H1 (cell line): ENCODE measurements around the gene TSKS. TPM values are rescaled to one million over a fixed set of nuclear protein-coding genes. Genes with fewer than 3 reads are reported as not detected.
A peak's percentile ranks its signal among the peaks of the same experiment; 100 is the strongest.

Experiments
- CTBP2 ChIP-seq: IDR thresholded peaks from 2 replicates; pipeline ENCODE4 v1.7.0; 2011; ENCODE audit warnings: borderline replicate concordance, mild to moderate bottlenecking, moderate library complexity, mixed read lengths, low read length; ENCODE audit not compliant: insufficient read depth, insufficient read length
- HDAC6 ChIP-seq: IDR thresholded peaks from one replicate; pipeline ENCODE4 v1.7.1; 2012; ENCODE audit warnings: low read depth, mild to moderate bottlenecking, inconsistent platforms, low read length, moderate library complexity
- POU5F1 ChIP-seq: IDR thresholded peaks from 2 replicates; pipeline ENCODE4 v1.6.1; 2011; ENCODE audit warnings: low read depth, mild to moderate bottlenecking, low read length, moderate library complexity
- RAD21 ChIP-seq, 2 experiments: IDR thresholded peaks in 1 of 2; conservative IDR thresholded peaks in 1 of 2; 2 replicates each; pipeline ENCODE4 v1.6.1; 2011; ENCODE audit warnings: low read depth in 2 of 2, low read length in 2 of 2, improper control_type of control experiment in 1 of 2, inconsistent platforms in 1 of 2, mild to moderate bottlenecking in 1 of 2, moderate library complexity in 1 of 2
- TBP ChIP-seq: IDR thresholded peaks from 2 replicates; pipeline ENCODE4 v1.6.1; 2011; ENCODE audit warnings: low read depth, low read length, improper control_type of control experiment
- polyA plus RNA-seq, 7 experiments: library from polyadenylated mRNA; depleted of rRNA in 3 of 7; stranded (reverse) in 5 of 7; unstranded in 2 of 7; fragments of >200 nt in 5 of 7; fragments of 200-250 nt in 2 of 7; gene quantifications; 1 replicate in 5 of 7; 2 replicates in 1 of 7; 4 replicates in 1 of 7; pipeline versions ENCODE4 v1.2.1 to v1.2.3, GENCODE V29; 2011 to 2013; ENCODE audit warnings: missing spikeins in 2 of 7, mixed read lengths in 2 of 7
- total RNA-seq: library from RNA; stranded (reverse); fragmentation: NEBNext Ultra II Directional; extraction: Animal tissue kit (Norgen Biotek cat#: 25700); gene quantifications from 2 replicates; pipeline ENCODE4 v1.2.1, GENCODE V29; 2021
- TF ChIP-seq, protein P1 (sequence below): IDR thresholded peaks from 2 replicates; pipeline ENCODE4 v1.6.1; 2012; ENCODE audit warnings: inconsistent platforms
- TF ChIP-seq, protein P2 (sequence below), 3 experiments: IDR thresholded peaks; 1 replicate in 2 of 3; 2 replicates in 1 of 3; pipeline versions ENCODE4 v1.5.1 to v1.6.1; 2011; ENCODE audit warnings: low read length in 3 of 3, mild to moderate bottlenecking in 3 of 3, inconsistent platforms in 2 of 3, low read depth in 1 of 3, moderate library complexity in 1 of 3; ENCODE audit not compliant: insufficient read depth in 1 of 3; ENCODE audit errors: control extremely low read depth in 1 of 3
- TF ChIP-seq, protein P3 (sequence below): IDR thresholded peaks from 2 replicates; pipeline ENCODE4 v1.6.1; 2012; ENCODE audit warnings: inconsistent platforms

The TSKS gene
- total and polyA plus RNA-seq, 2 of the 8 experiments (the other 6 are each of a cell fraction or from before 2014, with no cell fraction given): 0.21 TPM; not detected in 1

DNA sequence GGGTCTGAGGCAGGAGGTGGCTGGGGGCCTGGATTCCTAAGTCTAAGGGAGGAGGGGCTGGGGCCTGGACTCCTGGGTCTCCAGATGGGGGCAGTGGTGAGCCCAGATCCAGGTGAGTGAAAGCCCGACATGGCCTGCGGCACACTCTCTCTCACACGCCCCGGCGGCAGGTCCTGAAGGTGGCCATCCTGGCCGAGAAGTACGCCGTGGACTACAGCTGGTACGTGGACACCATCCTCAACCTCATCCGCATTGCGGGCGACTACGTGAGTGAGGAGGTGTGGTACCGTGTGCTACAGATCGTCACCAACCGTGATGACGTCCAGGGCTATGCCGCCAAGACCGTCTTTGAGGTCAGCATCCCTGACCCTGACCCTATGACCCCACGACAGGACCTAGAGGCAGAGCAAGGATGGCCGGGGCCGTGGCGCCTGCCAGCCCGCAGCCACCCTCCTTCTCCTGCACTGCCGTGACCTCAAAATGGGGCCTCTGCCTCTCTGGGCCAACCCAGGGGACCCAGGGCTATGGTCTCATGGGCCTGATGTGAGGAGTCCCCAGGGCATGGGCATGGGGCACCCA is 36.8 kb upstream of the TSKS start (continued):
- TF ChIP-seq, protein P1, sequence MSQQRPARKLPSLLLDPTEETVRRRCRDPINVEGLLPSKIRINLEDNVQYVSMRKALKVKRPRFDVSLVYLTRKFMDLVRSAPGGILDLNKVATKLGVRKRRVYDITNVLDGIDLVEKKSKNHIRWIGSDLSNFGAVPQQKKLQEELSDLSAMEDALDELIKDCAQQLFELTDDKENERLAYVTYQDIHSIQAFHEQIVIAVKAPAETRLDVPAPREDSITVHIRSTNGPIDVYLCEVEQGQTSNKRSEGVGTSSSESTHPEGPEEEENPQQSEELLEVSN: no peak
- TF ChIP-seq, protein P2, sequence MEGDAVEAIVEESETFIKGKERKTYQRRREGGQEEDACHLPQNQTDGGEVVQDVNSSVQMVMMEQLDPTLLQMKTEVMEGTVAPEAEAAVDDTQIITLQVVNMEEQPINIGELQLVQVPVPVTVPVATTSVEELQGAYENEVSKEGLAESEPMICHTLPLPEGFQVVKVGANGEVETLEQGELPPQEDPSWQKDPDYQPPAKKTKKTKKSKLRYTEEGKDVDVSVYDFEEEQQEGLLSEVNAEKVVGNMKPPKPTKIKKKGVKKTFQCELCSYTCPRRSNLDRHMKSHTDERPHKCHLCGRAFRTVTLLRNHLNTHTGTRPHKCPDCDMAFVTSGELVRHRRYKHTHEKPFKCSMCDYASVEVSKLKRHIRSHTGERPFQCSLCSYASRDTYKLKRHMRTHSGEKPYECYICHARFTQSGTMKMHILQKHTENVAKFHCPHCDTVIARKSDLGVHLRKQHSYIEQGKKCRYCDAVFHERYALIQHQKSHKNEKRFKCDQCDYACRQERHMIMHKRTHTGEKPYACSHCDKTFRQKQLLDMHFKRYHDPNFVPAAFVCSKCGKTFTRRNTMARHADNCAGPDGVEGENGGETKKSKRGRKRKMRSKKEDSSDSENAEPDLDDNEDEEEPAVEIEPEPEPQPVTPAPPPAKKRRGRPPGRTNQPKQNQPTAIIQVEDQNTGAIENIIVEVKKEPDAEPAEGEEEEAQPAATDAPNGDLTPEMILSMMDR (IDR thresholded peaks at IDR 0.05; ENCODE audit: control extremely low read depth in 1 of 3, insufficient read depth in 1 of 3, low read depth in 1 of 3, low read length in 3 of 3): peak; percentile 70 to 71 (median 70)
- TF ChIP-seq HDAC6 (no peak), RAD21 (IDR thresholded peaks at IDR 0.05 in 1 of 2, conservative IDR thresholded peaks at IDR 0.05 in 1 of 2; ENCODE audit: low read depth in 2 of 2, low read length in 2 of 2) (peak; percentile 50 to 64), POU5F1 (no peak), TBP (no peak), CTBP2 (no peak)
- TF ChIP-seq, protein P3, sequence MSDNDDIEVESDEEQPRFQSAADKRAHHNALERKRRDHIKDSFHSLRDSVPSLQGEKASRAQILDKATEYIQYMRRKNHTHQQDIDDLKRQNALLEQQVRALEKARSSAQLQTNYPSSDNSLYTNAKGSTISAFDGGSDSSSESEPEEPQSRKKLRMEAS: no peak
